ENCODE measurements around the gene DKKL1.

Gene DKKL1

DNA sequence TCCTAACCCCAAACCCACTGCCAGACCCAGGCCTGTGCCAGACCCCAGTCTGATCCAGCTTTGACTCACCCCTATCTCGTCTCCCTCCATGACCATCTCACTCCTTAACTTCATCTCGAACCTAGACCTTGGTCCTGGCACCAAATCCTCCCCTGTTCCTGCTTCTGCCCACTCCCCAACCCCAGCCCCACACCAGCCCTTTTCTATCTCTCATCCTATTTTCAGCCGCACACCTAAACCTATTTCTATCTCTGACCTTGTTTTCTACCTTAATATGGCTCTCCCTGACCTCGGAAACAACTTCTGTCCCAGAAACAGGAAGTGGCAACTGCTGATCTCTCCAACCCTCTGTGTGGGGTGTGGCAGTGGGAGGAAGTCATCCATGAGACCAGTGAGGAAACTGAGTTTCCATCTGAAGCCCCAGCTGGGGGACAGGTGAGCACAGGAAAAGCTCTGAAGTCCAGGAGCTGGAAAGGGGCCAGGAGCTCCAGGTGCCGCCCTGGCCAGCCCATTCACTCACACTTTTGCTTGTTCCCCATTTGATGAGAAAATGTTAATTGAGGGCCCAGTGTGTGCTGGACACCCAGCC lies 45.9 kb downstream of the DKKL1 start:
- H3K9ac ChIP-seq (ENCODE audit: low read length in 5 of 5) = no peak overlapping the region
- H3K36me3 ChIP-seq (ENCODE audit: control insufficient read depth in 5 of 5, insufficient read depth in 5 of 5, low read length in 5 of 5) = no peaks in the 10 kb centered on the region
- peaks cover 0 to 10% (median 0%) of the 10 kb centered on the region in 5 donors for H3K4me1 ChIP-seq (ENCODE audit: control insufficient read depth in 5 of 5, insufficient read depth in 5 of 5, low read length in 5 of 5)
- H3K9me3 ChIP-seq (ENCODE audit: control insufficient read depth in 5 of 5, low read length in 5 of 5) = no peaks in the 10 kb centered on the region
- H3K27me3 ChIP-seq (ENCODE audit: control insufficient read depth in 5 of 5, insufficient read depth in 4 of 5, low read length in 5 of 5) = peaks cover 0 to 6% (median 0%) of the 10 kb centered on the region in 5 donors
- no peak overlapping the region for H3K4me3 ChIP-seq (ENCODE audit: low read depth in 1 of 5, low read length in 5 of 5)
- no peak overlapping the region for H3K27ac ChIP-seq (ENCODE audit: low read depth, low read length)

DNA sequence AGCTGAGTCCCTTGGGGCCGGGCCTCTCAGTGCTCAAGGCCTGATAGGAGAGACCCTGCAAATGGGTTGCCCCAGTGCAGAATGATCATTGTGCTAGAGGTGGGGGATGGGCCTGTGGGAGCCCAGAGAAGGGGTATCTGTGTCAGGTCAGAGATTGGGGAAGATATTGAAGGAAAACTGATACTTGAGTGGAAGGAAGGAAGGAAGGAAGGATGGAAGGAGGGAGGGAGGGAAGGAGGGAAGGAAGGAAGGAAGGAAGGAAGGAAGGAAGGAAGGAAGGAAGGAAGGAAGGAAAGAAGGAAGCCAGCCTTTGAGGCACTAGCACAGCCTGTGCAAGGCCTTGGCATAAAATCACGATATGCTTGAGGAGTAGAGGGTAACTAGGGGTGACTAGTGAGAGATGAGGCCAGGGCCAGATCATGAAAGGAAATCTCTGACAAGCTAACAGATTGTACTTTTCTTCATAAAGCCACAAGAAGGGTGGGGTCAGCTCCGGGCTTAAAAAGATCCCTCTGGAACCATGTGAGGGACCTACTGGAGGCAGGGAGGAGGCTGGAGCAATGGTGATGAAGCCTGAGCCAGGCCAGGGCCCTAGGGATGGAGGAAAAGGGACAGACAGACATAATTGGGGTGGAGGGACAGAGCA lies 48.1 kb downstream of the DKKL1 start:
- H3K9me3 ChIP-seq (ENCODE audit: control insufficient read depth in 5 of 5, low read length in 5 of 5) = no peaks in the 10 kb centered on the region
- no peak overlapping the region for H3K4me3 ChIP-seq (ENCODE audit: low read depth in 1 of 5, low read length in 5 of 5)
- H3K9ac ChIP-seq (ENCODE audit: low read length in 5 of 5) = no peak overlapping the region
- peaks cover 0 to 10% (median 0%) of the 10 kb centered on the region in 5 donors for H3K4me1 ChIP-seq (ENCODE audit: control insufficient read depth in 5 of 5, insufficient read depth in 5 of 5, low read length in 5 of 5)
- peaks cover 10 to 16% (median 14%) of the 10 kb centered on the region in 5 donors for H3K27me3 ChIP-seq (ENCODE audit: control insufficient read depth in 5 of 5, insufficient read depth in 4 of 5, low read length in 5 of 5)
- H3K36me3 ChIP-seq (ENCODE audit: control insufficient read depth in 5 of 5, insufficient read depth in 5 of 5, low read length in 5 of 5) = no peaks in the 10 kb centered on the region
- no peak overlapping the region for H3K27ac ChIP-seq (ENCODE audit: low read depth, low read length)

DNA sequence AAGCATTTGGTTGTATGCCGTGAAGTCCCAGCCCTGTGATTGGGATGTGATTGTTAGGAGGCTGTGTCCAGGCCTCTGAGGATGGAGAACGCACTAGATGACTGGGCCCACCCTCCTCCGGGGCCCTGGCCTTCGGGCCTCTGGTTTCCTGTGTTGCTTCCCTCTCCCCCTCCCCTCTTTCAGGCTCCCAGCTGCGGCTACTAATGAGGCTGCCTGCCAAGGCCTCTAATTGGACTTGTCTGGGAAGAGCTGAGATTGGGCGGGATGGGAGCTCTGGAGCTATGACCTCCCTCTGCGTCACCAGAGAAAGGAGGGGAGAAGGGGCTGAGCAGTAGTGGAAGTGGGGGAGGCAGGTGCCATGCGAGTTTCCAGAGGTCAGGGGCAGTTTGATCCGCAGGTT lies 49.7 kb downstream of the DKKL1 start:
- no peak overlapping the region for H3K27ac ChIP-seq (ENCODE audit: low read depth, low read length)
- no peak overlapping the region for H3K9ac ChIP-seq (ENCODE audit: low read length in 5 of 5)
- H3K27me3 ChIP-seq (ENCODE audit: control insufficient read depth in 5 of 5, insufficient read depth in 4 of 5, low read length in 5 of 5) = peaks cover 14 to 29% (median 22%) of the 10 kb centered on the region in 5 donors
- H3K36me3 ChIP-seq (ENCODE audit: control insufficient read depth in 5 of 5, insufficient read depth in 5 of 5, low read length in 5 of 5) = no peaks in the 10 kb centered on the region
- no peaks in the 10 kb centered on the region for H3K9me3 ChIP-seq (ENCODE audit: control insufficient read depth in 5 of 5, low read length in 5 of 5)
- no peak overlapping the region for H3K4me3 ChIP-seq (ENCODE audit: low read depth in 1 of 5, low read length in 5 of 5)
- peaks cover 0 to 10% (median 2%) of the 10 kb centered on the region in 5 donors for H3K4me1 ChIP-seq (ENCODE audit: control insufficient read depth in 5 of 5, insufficient read depth in 5 of 5, low read length in 5 of 5)

DNA sequence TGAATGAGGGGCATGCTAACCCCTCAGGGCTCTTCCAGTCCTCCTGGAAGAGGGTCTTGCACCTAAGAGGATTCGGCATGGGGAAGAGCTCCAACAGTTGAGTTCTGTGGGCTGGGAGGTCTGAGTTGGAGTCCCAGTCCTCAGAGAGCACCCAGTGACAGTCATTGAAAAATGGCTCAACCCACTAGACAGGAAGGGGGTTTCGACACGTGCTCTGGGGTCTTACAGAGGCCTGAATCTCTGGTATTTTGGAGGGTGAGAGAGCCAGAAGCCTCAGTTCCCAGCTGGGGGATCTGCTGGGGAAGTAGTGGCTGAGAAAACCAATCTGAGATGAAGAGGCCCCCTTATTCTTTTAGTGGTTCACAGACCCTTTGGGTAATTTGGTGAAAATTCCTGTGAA lies 50.6 kb downstream of the DKKL1 start:
- Histone ChIP-seq H3K36me3 (ENCODE audit: control insufficient read depth in 5 of 5, insufficient read depth in 5 of 5, low read length in 5 of 5) (no peaks in the 10 kb centered on the region), H3K4me3 (ENCODE audit: low read depth in 1 of 5, low read length in 5 of 5) (no peak overlapping the region), H3K27me3 (ENCODE audit: control insufficient read depth in 5 of 5, insufficient read depth in 4 of 5, low read length in 5 of 5) (peaks cover 14 to 37% (median 30%) of the 10 kb centered on the region in 5 donors), H3K27ac (ENCODE audit: low read depth, low read length) (no peak overlapping the region), H3K4me1 (ENCODE audit: control insufficient read depth in 5 of 5, insufficient read depth in 5 of 5, low read length in 5 of 5) (peaks cover 0 to 3% (median 2%) of the 10 kb centered on the region in 5 donors), H3K9ac (ENCODE audit: low read length in 5 of 5) (no peak overlapping the region), H3K9me3 (ENCODE audit: control insufficient read depth in 5 of 5, low read length in 5 of 5) (no peaks in the 10 kb centered on the region)

DNA sequence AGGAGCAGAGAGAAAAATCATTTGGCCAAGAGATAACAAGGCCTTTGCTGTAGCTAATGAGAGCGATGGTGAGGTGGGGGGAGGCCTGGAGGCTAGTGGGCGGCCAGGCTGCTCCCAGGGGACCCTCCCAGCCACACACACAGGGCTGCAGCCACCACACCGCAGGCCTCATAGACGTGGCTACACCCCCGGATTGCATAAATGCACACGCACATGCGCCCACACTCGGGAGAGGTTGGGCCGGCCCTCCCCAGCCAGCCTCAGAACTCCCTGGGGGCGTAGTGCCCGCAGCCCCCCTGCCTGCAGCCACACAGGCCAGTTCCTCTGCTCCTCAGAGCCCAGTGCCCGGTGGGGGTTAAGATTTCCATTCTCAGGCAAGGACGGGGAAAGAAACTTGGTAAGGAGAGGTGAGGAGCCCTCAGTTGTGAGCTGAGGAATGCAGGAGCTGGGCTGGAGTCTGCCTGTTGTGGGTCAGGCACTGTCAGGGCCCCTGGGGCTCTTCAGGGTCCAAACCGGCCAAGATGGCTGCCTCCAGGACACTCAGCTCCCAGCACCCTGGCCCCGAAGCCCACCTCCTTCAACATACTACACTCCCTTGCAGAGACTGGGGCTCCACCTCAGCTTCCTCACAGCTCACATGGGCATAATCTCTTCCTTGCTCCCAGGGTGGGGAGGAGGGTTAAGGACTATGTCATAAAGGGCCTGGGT lies 51.6 kb downstream of the DKKL1 start:
- peaks cover 14 to 47% (median 34%) of the 10 kb centered on the region in 5 donors for H3K27me3 ChIP-seq (ENCODE audit: control insufficient read depth in 5 of 5, insufficient read depth in 4 of 5, low read length in 5 of 5)
- no peaks in the 10 kb centered on the region for H3K36me3 ChIP-seq (ENCODE audit: control insufficient read depth in 5 of 5, insufficient read depth in 5 of 5, low read length in 5 of 5)
- no peak overlapping the region for H3K27ac ChIP-seq (ENCODE audit: low read depth, low read length)
- H3K4me3 ChIP-seq (ENCODE audit: low read depth in 1 of 5, low read length in 5 of 5) = no peak overlapping the region
- no peak overlapping the region for H3K9ac ChIP-seq (ENCODE audit: low read length in 5 of 5)
- no peaks in the 10 kb centered on the region for H3K9me3 ChIP-seq (ENCODE audit: control insufficient read depth in 5 of 5, low read length in 5 of 5)
- peaks cover 0 to 2% (median 0%) of the 10 kb centered on the region in 5 donors for H3K4me1 ChIP-seq (ENCODE audit: control insufficient read depth in 5 of 5, insufficient read depth in 5 of 5, low read length in 5 of 5)

DNA sequence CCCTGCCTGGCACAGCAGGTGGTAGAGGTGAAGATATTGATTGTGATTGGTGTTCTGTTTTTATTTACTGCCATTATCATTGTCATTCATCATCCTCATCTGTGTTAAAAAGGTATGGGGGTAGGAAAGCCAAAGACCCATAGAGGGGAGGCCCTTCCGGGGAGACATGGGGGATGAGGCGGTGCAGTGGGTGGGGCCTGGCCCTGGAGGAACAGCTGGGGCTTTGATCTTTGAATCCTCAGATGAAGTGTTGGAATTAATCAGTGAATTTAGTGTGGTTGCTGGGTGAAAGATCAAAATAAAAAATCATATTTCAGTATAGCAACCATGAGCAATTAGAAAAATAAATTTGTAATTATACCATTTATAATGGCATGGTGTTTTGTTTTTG lies 52.1 kb downstream of the DKKL1 start:
- Histone ChIP-seq H3K9me3 (ENCODE audit: control insufficient read depth in 5 of 5, low read length in 5 of 5) (no peaks in the 10 kb centered on the region), H3K27ac (ENCODE audit: low read depth, low read length) (no peak overlapping the region), H3K27me3 (ENCODE audit: control insufficient read depth in 5 of 5, insufficient read depth in 4 of 5, low read length in 5 of 5) (peaks cover 14 to 51% (median 36%) of the 10 kb centered on the region in 5 donors), H3K9ac (ENCODE audit: low read length in 5 of 5) (no peak overlapping the region), H3K4me1 (ENCODE audit: control insufficient read depth in 5 of 5, insufficient read depth in 5 of 5, low read length in 5 of 5) (peaks cover 0 to 5% (median 3%) of the 10 kb centered on the region in 5 donors), H3K4me3 (ENCODE audit: low read depth in 1 of 5, low read length in 5 of 5) (no peak overlapping the region), H3K36me3 (ENCODE audit: control insufficient read depth in 5 of 5, insufficient read depth in 5 of 5, low read length in 5 of 5) (no peaks in the 10 kb centered on the region)

DNA sequence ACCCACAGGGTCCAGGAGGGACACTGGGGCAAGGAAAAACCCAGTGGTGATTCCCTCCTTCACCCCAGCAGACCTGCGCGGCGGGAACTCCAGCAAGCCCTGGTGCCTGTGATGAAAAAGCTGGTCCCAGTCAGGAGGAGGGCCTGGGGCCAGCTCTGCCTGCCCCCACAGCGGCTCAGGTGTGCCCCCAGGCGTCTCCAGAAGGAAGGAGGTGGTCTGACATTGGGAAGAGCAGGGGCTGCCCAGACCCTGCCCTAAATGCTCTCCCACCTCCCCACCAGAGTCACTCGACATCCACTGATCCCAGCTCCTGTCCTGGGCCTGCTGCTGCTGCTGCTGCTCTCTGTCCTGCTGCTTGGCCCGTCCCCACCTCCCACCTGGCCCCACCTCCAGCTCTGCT lies 53.4 kb downstream of the DKKL1 start:
- peaks cover 21 to 58% (median 45%) of the 10 kb centered on the region in 5 donors for H3K27me3 ChIP-seq (ENCODE audit: control insufficient read depth in 5 of 5, insufficient read depth in 4 of 5, low read length in 5 of 5)

DNA sequence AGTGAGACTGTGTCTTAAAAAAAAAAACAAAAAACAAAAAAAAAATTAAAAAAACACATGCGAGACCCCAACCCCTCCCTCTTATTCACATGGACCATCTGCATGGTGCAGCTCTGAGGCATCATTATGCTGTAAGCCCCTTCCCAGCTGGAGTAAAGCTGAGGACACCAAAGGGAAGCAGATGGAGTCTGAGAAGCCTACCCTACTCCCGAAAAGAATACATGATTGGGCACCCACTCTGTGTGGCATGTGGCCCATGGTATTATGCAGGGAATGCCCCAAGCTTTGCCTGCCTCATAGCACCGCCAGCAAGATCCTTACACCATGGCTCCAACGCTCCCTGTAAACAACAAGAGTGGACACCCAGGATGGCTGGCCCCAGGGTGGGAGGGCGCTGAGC lies 54.8 kb downstream of the DKKL1 start:
- peaks cover 35 to 72% (median 59%) of the 10 kb centered on the region in 5 donors for H3K27me3 ChIP-seq (ENCODE audit: control insufficient read depth in 5 of 5, insufficient read depth in 4 of 5, low read length in 5 of 5)
- H3K4me3 ChIP-seq (ENCODE audit: low read depth in 1 of 5, low read length in 5 of 5) = no peak overlapping the region
- no peaks in the 10 kb centered on the region for H3K36me3 ChIP-seq (ENCODE audit: control insufficient read depth in 5 of 5, insufficient read depth in 5 of 5, low read length in 5 of 5)
- no peaks in the 10 kb centered on the region for H3K9me3 ChIP-seq (ENCODE audit: control insufficient read depth in 5 of 5, low read length in 5 of 5)
- H3K27ac ChIP-seq (ENCODE audit: low read depth, low read length) = no peak overlapping the region
- H3K4me1 ChIP-seq (ENCODE audit: control insufficient read depth in 5 of 5, insufficient read depth in 5 of 5, low read length in 5 of 5) = peaks cover 0 to 26% (median 25%) of the 10 kb centered on the region in 5 donors
- no peak overlapping the region for H3K9ac ChIP-seq (ENCODE audit: low read length in 5 of 5)

More for the DNA sequence above, 53.4 kb downstream of the DKKL1 start:
- Histone ChIP-seq H3K4me3 (ENCODE audit: low read depth in 1 of 5, low read length in 5 of 5) (no peak overlapping the region), H3K9ac (ENCODE audit: low read length in 5 of 5) (no peak overlapping the region), H3K27ac (ENCODE audit: low read depth, low read length) (no peak overlapping the region), H3K9me3 (ENCODE audit: control insufficient read depth in 5 of 5, low read length in 5 of 5) (no peaks in the 10 kb centered on the region), H3K4me1 (ENCODE audit: control insufficient read depth in 5 of 5, insufficient read depth in 5 of 5, low read length in 5 of 5) (peaks cover 0 to 15% (median 11%) of the 10 kb centered on the region in 5 donors), H3K36me3 (ENCODE audit: control insufficient read depth in 5 of 5, insufficient read depth in 5 of 5, low read length in 5 of 5) (no peaks in the 10 kb centered on the region)

DNA sequence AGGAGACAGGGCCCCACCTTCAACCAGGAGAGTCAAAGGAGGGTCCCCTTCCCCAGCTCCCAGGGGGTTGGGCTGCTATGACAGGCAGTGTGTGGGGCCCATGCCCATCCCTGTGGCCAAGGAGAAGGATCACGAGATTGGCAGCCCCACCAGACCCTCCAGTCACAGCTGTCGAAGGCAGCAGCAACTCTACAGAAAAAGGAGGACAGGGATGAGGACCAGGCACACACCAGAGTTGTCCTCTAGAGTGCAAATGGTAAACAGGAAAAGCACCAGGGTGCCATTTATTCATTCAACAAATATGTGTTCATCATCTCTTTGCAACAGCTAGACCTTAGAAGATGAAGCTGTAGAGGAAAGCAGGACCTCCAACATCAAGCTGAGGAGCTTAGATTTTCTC lies 55.5 kb downstream of the DKKL1 start:
- H3K4me3 ChIP-seq (ENCODE audit: low read depth in 1 of 5, low read length in 5 of 5) = no peak overlapping the region
- H3K4me1 ChIP-seq (ENCODE audit: control insufficient read depth in 5 of 5, insufficient read depth in 5 of 5, low read length in 5 of 5) = peaks cover 0 to 26% (median 26%) of the 10 kb centered on the region in 5 donors
- peaks cover 40 to 74% (median 64%) of the 10 kb centered on the region in 5 donors for H3K27me3 ChIP-seq (ENCODE audit: control insufficient read depth in 5 of 5, insufficient read depth in 4 of 5, low read length in 5 of 5)
- H3K9ac ChIP-seq (ENCODE audit: low read length in 5 of 5) = no peak overlapping the region
- no peaks in the 10 kb centered on the region for H3K36me3 ChIP-seq (ENCODE audit: control insufficient read depth in 5 of 5, insufficient read depth in 5 of 5, low read length in 5 of 5)
- no peak overlapping the region for H3K27ac ChIP-seq (ENCODE audit: low read depth, low read length)
- H3K9me3 ChIP-seq (ENCODE audit: control insufficient read depth in 5 of 5, low read length in 5 of 5) = no peaks in the 10 kb centered on the region

DNA sequence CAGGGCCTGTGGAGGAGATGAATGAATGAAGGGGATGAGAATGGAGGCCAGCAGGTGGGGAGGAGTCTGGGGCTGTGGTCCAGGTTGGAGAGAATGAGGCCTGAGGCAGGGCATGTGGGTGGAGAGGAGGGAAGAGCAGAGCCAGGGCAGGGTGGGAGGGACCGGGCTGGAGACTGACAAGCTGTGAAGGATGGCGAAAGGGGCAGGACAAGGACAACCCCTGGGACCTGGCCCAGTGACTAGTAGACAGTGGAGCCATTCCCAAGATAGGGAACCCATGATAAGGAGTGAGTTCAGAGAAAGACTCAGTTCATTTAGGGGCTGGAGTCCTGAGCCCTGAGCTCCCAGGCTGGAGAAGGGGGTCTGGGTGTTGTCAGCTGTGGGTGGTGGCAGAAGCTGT lies 56.5 kb downstream of the DKKL1 start:
- Histone ChIP-seq H3K4me1 (ENCODE audit: control insufficient read depth in 5 of 5, insufficient read depth in 5 of 5, low read length in 5 of 5) (peaks cover 0 to 26% (median 26%) of the 10 kb centered on the region in 5 donors), H3K9ac (ENCODE audit: low read length in 5 of 5) (no peak overlapping the region), H3K4me3 (ENCODE audit: low read depth in 1 of 5, low read length in 5 of 5) (no peak overlapping the region), H3K27ac (ENCODE audit: low read depth, low read length) (no peak overlapping the region), H3K27me3 (ENCODE audit: control insufficient read depth in 5 of 5, insufficient read depth in 4 of 5, low read length in 5 of 5) (peaks cover 38 to 78% (median 67%) of the 10 kb centered on the region in 5 donors), H3K9me3 (ENCODE audit: control insufficient read depth in 5 of 5, low read length in 5 of 5) (no peaks in the 10 kb centered on the region), H3K36me3 (ENCODE audit: control insufficient read depth in 5 of 5, insufficient read depth in 5 of 5, low read length in 5 of 5) (no peaks in the 10 kb centered on the region)
